HG03039 (cell line): ENCODE data around the gene MEGF6.

Experiments used
- ATAC-seq: cut with Tn5 transposase; IDR thresholded peaks from one replicate; pipeline ENCODE4 v1.9.1; 2021; ENCODE audit warnings: mild to moderate bottlenecking, moderate library complexity; ENCODE audit not compliant: unreplicated experiment

The MEGF6 gene

GRCh38 chr1:3544040-3544977 is 67.0 kb downstream of the MEGF6 start:
- no peak for ATAC-seq

- ATAC-seq, result no peak
These were observed 68.0 kb downstream of the MEGF6 start for GRCh38 chr1:3543076-3544039.

DNA sequence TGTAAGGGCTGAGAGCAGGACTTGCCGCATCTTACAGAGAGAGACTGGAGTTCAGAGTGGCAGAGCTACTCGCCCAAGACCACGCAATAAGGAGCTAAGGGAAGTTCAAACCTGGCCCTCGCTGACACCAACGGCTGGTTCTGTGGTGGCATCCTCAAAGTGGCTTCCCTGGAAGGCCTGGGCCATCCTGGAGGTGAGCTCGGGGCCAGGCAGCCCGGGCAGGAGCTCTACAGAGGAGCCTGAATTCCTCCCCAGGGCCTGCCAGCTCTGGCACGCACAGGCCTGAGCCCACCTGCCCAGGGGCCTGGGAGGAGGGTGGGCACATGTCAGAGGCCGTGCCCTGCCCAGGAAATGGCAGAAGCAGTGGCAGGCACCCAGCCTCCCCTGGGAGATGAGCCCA is 68.6 kb downstream of the MEGF6 start:
- no peak for ATAC-seq

DNA sequence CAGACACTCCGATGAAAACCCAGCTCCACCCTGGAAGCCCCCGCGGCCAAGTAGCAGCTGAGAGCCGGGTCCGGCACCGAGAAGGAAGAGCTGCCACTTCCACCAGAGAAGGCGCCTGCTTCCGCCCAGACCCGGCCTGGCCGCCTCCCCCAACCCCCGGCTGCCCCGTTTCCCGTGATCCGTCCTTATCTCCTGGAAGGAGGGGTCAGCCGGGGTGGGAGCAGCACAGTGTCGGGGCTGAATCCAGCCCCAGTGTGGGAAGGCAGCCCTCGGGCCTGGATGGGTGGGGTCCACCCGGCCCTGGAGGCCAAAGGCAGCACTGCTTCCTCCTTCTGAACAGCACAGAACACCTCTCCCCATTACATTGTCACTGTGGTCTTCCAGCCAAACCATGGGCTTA is 69.4 kb downstream of the MEGF6 start:
- ATAC-seq, result no peak

DNA sequence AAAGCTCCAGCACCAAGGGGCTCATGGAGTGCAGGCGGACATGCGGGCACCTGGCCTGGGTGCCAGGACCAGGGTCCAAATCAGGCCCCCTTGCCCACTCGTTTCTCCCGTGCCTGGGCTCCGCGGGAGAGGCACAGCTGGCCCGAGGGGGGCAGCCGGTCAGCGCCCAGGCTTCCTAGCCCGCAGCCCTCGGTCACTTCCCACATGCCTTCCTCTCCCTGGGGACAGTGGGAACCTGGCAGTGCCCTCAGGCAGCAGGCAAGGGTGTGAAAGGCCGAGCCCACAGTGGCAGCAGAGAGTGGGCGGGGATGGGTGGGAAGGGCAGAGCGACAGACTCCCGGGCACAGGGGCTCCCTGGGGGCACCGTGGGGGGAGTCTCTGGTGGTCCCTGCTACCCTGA is 69.8 kb downstream of the MEGF6 start:
- ATAC-seq, result no peak

- ATAC-seq, result no peak
These were observed 70.4 kb downstream of the MEGF6 start for GRCh38 chr1:3540876-3541275.

GRCh38 chr1:3539707-3540425 is 71.4 kb downstream of the MEGF6 start:
- no peak for ATAC-seq

GRCh38 chr1:3537359-3537758 is 73.9 kb downstream of the MEGF6 start:
- no peak for ATAC-seq

DNA sequence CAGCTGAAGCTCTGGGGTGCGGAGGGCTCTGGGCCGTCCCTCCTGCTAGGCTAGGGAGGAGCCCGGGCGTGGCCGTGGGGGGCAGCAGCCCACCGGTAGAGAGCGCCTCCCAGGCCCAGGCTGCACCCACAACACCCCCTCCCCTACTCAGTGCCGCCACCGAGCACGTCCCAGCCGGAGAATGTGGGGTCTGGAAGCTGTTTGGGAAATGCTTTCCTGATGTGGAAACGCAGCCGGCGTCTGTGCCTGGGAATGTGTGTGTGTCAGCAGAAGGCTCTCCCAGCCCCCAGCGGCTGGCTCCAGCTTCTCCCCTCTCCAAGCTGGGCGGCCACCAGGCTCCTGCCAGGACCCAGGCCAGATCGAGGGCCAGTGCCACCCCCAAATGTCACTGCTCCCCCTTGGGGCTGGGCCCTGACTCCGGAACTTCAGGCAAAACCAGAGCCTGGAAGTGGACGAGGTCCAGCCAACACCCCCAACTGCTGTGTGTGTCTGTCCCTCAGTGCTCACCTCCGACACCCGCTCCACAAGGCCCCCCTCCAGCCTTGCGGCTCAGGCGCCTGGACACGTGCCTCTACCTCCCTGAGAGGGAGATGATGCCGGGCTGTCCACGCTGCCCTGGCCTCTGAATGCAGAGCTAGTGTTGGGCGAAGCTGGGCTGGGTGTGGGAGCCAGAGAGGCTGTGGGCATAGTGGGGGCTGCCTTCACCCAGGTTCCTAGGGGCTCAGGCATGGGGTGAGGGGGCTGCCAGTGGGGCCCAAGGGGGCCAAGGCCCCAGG is 74.7 kb downstream of the MEGF6 start:
- no peak for ATAC-seq

- no peak for ATAC-seq
These were observed 75.6 kb downstream of the MEGF6 start for GRCh38 chr1:3535732-3536131.

- ATAC-seq, result no peak
These were observed 76.3 kb downstream of the MEGF6 start for GRCh38 chr1:3534803-3535637.

DNA sequence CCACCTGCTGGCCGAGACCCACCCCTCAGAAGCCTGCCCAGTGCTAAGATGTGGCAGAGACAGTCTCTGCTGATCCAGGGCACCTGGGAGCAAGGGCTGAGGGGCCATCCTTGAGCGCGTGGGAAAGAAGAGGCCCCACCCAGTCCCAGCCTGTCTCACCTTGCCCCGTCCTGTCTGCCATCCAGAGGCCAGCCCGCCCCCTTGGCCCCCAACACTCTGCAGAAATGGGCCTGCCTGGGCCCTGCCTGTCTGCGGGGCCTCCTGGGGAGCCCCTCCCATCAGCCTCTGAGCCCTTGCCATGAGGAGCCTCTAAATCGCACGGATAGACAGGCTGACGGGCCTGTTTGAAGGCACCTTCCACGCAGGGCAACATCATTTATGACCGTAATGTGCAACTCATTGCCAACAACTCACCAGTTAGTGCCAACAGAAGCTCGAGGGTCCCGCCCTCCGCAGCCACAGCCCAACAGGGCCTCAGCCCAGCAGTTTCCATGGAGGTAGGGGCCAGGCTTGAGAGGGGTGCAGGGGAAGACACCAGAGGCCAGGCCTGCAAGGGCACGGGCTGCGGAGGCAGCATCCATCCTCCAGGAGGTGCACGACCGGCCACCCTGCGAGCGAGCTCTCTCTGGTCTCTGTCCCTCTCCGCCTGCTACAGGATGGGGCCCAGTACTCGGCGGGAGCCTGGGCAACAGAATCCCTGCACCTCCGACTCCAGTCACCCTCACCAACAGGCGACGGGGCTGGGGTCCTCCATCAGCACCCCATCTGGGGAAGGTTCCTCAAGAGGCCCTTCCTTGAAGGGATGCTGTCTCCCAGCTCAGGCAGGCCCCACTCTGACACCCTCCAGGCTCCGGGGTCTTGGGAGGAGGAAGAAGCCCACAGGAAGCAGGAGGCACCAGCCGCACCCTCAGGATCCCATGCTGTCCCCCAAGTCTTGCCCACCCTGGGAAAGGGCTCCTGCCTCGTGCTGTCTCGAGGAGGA is 78.0 kb downstream of the MEGF6 start:
- ATAC-seq, result no peak

DNA sequence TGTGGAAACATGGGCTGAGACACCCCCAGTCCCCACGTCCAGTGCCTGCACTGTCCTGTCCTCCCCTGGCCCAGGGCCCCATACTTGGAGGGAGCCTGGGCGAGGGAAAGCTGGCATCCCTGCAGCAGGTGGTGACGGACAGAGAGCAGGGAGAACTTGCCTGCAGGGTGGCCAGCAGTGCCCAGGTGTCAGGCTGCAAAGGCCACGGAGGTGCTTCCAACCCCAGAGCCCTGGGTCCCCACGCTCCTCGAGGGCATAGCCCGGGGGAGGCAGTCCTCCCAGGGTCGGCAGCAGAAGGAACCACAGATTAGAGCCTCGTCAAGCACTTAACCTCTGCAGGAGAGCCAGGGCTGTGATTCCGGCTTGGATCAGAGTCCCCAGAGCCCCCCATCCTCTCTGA is 79.4 kb downstream of the MEGF6 start:
- ATAC-seq, result no peak

GRCh38 chr1:3530926-3531818 is 80.1 kb downstream of the MEGF6 start:
- no peak for ATAC-seq

DNA sequence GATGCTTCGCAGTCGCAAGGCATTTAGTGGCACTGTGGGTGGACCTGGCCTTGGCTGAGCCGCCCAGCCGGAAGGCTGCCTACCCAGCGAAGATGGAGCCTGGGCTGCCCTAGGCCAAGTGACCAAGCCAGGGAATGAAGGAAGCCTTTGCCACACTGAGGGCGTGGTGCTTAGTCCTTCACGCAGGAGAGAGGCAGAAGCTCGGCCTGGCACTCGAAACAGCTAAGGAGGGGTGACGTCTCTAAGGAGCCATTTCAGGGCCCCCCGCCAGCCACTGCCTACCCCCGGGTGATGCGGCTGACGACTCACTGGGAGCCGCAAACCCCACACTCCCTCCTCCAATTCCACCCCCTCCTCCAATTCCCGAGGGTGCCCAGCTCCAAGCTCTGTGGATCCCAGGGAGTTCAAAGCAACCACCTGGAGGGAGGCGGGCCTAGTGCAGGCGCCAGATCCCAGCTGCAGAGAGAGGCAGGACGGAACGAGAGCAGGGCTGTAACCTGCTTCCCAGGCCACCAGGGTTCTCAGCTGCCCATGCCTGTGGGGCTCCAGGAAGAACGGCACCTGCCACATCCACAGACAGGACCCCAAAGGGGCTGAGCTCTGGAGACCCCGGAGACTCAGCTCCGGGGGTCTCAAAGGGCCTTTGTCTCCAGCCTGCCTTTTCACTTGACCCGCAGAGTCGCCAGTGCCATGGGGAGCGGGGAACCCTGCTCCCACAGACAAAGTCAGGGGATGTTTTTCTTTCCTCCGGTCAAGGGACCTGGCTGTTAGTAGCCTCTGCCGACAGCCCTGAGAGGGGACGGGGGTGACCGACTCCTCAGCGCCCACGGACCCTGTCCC is 81.0 kb downstream of the MEGF6 start:
- no peak for ATAC-seq

GRCh38 chr1:3529099-3529729 is 82.1 kb downstream of the MEGF6 start:
- ATAC-seq, result no peak
